NT2/D1 (cell line): ENCODE data around the gene CROT.

Experiments
- YY1 ChIP-seq: IDR thresholded peaks from 2 replicates; pipeline ENCODE4 v1.6.1; 2011; ENCODE audit not compliant: insufficient read length, insufficient read depth
- ZNF274 ChIP-seq: IDR thresholded peaks from 2 replicates; pipeline ENCODE4 v1.6.1; 2011; ENCODE audit warnings: mild to moderate bottlenecking, low read depth, low read length

DNA sequence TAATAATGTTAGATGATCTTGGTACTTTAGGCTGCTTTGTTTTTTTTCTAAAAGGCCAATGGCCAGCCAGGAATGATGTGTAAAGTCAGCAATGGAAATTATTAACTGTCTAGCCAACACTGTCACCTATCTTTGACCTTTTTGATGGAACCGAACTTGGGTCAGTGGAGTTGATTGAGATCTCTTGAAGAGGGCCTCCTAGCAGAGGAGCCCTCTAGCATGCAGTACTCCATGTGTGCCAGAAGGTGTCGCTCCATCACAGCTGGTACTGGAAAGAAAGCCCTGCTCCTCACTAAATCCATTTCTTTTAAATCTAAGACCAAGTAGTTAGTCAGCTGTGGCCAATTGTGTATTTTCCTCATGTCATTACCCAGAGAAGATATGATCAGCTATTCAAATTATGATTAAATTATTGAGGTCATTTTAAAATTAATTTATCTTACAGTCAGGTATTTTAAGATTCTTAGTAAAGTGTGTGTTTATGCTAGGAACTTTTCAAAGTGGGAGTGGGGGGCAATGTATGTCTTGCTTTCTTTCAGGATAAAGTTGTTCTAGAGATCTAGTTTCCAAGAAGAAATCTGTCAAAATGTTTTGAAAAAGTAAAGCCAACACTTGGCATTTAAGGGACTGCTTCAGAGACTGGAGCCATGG lies 33.1 kb upstream of the CROT start:
- no peak for TF ChIP-seq YY1
- no peak for TF ChIP-seq ZNF274
